ENCODE results near the gene IGFBP2.
A peak's percentile ranks its signal among the peaks of the same experiment; 100 is the strongest.

IGFBP2 gene

GRCh38 chr2:216617159-216617815 is 15.9 kb upstream of the IGFBP2 start:
- Histone ChIP-seq H3K4me3 (ENCODE audit: low read depth, low read length) (no peak overlapping the region), H3K36me3 (ENCODE audit: control insufficient read depth, insufficient read depth, low read length) (no peaks in the 10 kb centered on the region), H3K9me3 (ENCODE audit: control insufficient read depth, insufficient read depth, low read length) (no peaks in the 10 kb centered on the region), H3K9ac (ENCODE audit: low read depth, low read length) (no peak overlapping the region), H3K4me1 (ENCODE audit: control insufficient read depth, insufficient read depth, low read length) (peaks cover 8% of the 10 kb centered on the region), H3K27me3 (ENCODE audit: control insufficient read depth, insufficient read depth, low read length) (no peaks in the 10 kb centered on the region)

GRCh38 chr2:216618785-216619184 is 14.4 kb upstream of the IGFBP2 start:
- Histone ChIP-seq H3K9me3 (ENCODE audit: control insufficient read depth, insufficient read depth, low read length) (no peaks in the 10 kb centered on the region), H3K4me3 (ENCODE audit: low read depth, low read length) (no peak overlapping the region), H3K9ac (ENCODE audit: low read depth, low read length) (no peak overlapping the region), H3K36me3 (ENCODE audit: control insufficient read depth, insufficient read depth, low read length) (no peaks in the 10 kb centered on the region), H3K4me1 (ENCODE audit: control insufficient read depth, insufficient read depth, low read length) (peaks cover 8% of the 10 kb centered on the region), H3K27me3 (ENCODE audit: control insufficient read depth, insufficient read depth, low read length) (no peaks in the 10 kb centered on the region)

- H3K36me3 ChIP-seq (ENCODE audit: control insufficient read depth, insufficient read depth, low read length) = no peaks in the 10 kb centered on the region
- no peaks in the 10 kb centered on the region for H3K9me3 ChIP-seq (ENCODE audit: control insufficient read depth, insufficient read depth, low read length)
- H3K9ac ChIP-seq (ENCODE audit: low read depth, low read length) = no peak overlapping the region
- H3K4me3 ChIP-seq (ENCODE audit: low read depth, low read length) = no peak overlapping the region
- H3K4me1 ChIP-seq (ENCODE audit: control insufficient read depth, insufficient read depth, low read length) = peaks cover 8% of the 10 kb centered on the region
- H3K27me3 ChIP-seq (ENCODE audit: control insufficient read depth, insufficient read depth, low read length) = no peaks in the 10 kb centered on the region
Measured at GRCh38 chr2:216619411-216620393, 13.5 kb upstream of the IGFBP2 start.

DNA sequence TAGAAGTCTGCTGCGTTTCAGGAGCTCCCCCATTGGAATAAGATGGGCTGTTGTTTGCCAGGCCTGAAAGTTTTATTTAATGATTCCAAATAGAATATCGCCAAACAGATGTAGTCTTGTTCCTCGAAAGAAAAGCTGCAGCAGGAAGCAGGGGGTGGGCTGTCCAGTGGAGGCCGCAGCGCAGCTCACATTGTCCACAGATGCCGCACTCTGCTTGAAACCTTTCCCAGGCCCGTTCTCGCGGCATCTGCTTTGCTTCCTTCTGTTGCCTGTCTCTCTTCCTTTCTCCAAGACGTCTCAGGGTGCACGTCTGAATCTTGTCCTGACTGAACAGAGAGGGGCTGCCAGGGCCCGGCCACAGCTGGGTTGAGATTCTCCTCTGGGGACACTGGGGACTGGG is 12.4 kb upstream of the IGFBP2 start:
- no peak overlapping the region for H3K4me3 ChIP-seq (ENCODE audit: low read depth, low read length)
- H3K36me3 ChIP-seq (ENCODE audit: control insufficient read depth, insufficient read depth, low read length) = no peaks in the 10 kb centered on the region
- no peak overlapping the region for H3K9ac ChIP-seq (ENCODE audit: low read depth, low read length)
- no peaks in the 10 kb centered on the region for H3K9me3 ChIP-seq (ENCODE audit: control insufficient read depth, insufficient read depth, low read length)
- peaks cover 8% of the 10 kb centered on the region for H3K4me1 ChIP-seq (ENCODE audit: control insufficient read depth, insufficient read depth, low read length)
- H3K27me3 ChIP-seq (ENCODE audit: control insufficient read depth, insufficient read depth, low read length) = no peaks in the 10 kb centered on the region

DNA sequence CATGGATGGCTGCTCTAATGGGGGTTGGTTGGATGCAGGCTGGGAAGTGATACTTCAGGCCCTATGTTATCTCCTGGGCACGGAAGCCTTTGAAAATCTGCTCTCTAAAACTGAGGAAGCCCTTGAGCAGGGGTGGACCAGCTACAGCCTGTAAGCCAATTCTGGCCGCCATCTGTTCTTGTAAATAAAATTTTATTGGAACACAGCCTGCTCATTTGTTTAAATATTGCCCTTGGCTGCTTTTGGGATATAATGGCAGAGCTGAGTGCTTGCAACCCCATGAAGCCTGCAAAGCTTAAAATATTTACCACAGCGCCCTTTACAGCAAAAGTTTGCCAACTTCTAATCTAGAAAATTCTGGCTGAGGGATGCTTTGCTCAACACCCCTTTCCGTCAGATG is 11.9 kb upstream of the IGFBP2 start:
- Histone ChIP-seq H3K27me3 (ENCODE audit: control insufficient read depth, insufficient read depth, low read length) (no peaks in the 10 kb centered on the region), H3K36me3 (ENCODE audit: control insufficient read depth, insufficient read depth, low read length) (no peaks in the 10 kb centered on the region), H3K4me1 (ENCODE audit: control insufficient read depth, insufficient read depth, low read length) (peaks cover 8% of the 10 kb centered on the region), H3K9me3 (ENCODE audit: control insufficient read depth, insufficient read depth, low read length) (no peaks in the 10 kb centered on the region), H3K4me3 (ENCODE audit: low read depth, low read length) (no peak overlapping the region), H3K9ac (ENCODE audit: low read depth, low read length) (no peak overlapping the region)

DNA sequence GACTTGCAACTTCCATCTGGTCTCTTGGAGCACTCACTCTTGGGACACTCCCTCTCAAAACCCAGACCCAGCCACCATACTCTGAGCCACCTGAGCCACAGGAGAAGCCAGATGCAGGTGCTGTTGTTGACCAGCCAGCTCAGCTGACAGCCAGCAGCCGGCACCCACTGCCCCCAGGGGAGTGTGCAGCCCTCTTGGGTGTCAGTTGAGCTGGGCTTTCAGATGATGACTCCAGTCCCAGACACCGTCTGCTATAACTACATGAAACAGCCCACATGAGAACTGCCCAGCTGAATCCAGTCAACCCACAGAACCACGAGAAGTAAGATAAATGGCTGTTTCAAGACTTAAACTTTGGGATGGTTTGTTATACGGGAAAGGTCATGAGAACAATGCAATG is 10.7 kb upstream of the IGFBP2 start:
- Histone ChIP-seq H3K36me3 (ENCODE audit: control insufficient read depth, insufficient read depth, low read length) (no peaks in the 10 kb centered on the region), H3K27me3 (ENCODE audit: control insufficient read depth, insufficient read depth, low read length) (no peaks in the 10 kb centered on the region), H3K4me3 (ENCODE audit: low read depth, low read length) (no peak overlapping the region), H3K4me1 (ENCODE audit: control insufficient read depth, insufficient read depth, low read length) (peaks cover 8% of the 10 kb centered on the region), H3K9me3 (ENCODE audit: control insufficient read depth, insufficient read depth, low read length) (no peaks in the 10 kb centered on the region), H3K9ac (ENCODE audit: low read depth, low read length) (no peak overlapping the region)

- no peak overlapping the region for H3K9ac ChIP-seq (ENCODE audit: low read depth, low read length)
- H3K9me3 ChIP-seq (ENCODE audit: control insufficient read depth, insufficient read depth, low read length) = no peaks in the 10 kb centered on the region
- H3K36me3 ChIP-seq (ENCODE audit: control insufficient read depth, insufficient read depth, low read length) = no peaks in the 10 kb centered on the region
- H3K4me3 ChIP-seq (ENCODE audit: low read depth, low read length) = no peak overlapping the region
- no peaks in the 10 kb centered on the region for H3K27me3 ChIP-seq (ENCODE audit: control insufficient read depth, insufficient read depth, low read length)
- peaks cover 4% of the 10 kb centered on the region for H3K4me1 ChIP-seq (ENCODE audit: control insufficient read depth, insufficient read depth, low read length)
Measured at GRCh38 chr2:216624251-216624650, 9.0 kb upstream of the IGFBP2 start.

DNA sequence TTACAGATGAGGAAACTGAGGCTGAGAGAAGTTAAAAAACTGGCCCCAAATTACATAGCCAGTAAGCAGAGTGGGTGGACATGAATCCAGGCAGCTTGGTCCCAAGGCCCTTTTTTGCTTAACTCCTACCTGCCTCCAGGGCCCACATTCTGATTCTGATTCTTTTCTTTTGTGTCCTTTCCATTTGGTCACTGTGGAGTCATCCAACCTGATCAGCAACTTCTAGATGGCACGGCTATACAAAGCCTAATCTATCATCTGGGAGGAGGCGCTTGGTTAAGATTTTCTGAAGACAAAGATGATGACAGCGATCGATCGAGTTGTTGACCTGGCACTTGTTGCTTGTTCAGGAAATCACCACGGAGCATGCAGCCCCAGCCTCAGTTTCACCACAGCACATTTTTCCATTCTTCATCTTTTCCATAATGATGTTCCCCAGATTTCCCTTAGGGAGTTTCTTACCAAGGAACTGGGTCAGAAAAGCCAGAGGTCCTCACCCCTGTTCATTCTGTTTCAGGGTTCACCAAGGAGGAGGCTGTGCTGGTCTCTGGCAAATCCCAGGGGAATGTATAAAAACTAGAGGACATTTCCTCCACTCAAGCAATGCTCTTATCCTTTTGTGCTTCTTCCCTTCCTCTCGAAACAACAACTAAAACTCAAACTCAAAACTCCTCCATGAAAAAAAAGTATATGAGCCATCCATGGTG is 6.9 kb upstream of the IGFBP2 start:
- Histone ChIP-seq H3K27me3 (ENCODE audit: control insufficient read depth, insufficient read depth, low read length) (no peaks in the 10 kb centered on the region), H3K4me1 (ENCODE audit: control insufficient read depth, insufficient read depth, low read length) (peaks cover 4% of the 10 kb centered on the region), H3K36me3 (ENCODE audit: control insufficient read depth, insufficient read depth, low read length) (no peaks in the 10 kb centered on the region), H3K9ac (ENCODE audit: low read depth, low read length) (no peak overlapping the region), H3K4me3 (ENCODE audit: low read depth, low read length) (no peak overlapping the region), H3K9me3 (ENCODE audit: control insufficient read depth, insufficient read depth, low read length) (no peaks in the 10 kb centered on the region)

- Histone ChIP-seq H3K27me3 (ENCODE audit: control insufficient read depth, insufficient read depth, low read length) (peaks cover 1% of the 10 kb centered on the region), H3K9ac (ENCODE audit: low read depth, low read length) (no peak overlapping the region), H3K4me1 (ENCODE audit: control insufficient read depth, insufficient read depth, low read length) (peaks cover 4% of the 10 kb centered on the region), H3K9me3 (ENCODE audit: control insufficient read depth, insufficient read depth, low read length) (no peaks in the 10 kb centered on the region), H3K4me3 (ENCODE audit: low read depth, low read length) (no peak overlapping the region), H3K36me3 (ENCODE audit: control insufficient read depth, insufficient read depth, low read length) (no peaks in the 10 kb centered on the region)
Measured at GRCh38 chr2:216626875-216627245, 6.4 kb upstream of the IGFBP2 start.

DNA sequence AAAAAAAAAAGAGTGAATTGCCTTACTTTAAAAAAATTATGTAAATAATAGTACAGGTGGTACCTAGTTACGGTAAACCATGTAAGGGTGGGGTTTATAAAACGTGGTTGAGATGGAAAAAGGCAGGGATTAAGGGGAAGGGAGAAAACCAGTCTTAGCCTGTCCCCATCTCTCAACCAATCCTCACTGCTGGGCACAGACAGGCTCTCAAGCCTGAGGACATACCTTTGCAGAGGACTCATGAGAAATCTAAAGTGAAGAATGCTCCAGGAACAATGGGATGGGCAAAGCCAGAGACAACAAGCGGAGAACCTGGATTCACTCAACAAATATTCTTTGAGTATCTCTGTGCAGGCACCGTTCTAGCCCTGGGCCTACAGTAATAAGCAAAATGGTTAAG is 3.4 kb upstream of the IGFBP2 start:
- Histone ChIP-seq H3K9ac (ENCODE audit: low read depth, low read length) (no peak overlapping the region), H3K9me3 (ENCODE audit: control insufficient read depth, insufficient read depth, low read length) (no peaks in the 10 kb centered on the region), H3K27me3 (ENCODE audit: control insufficient read depth, insufficient read depth, low read length) (peaks cover 14% of the 10 kb centered on the region), H3K4me1 (ENCODE audit: control insufficient read depth, insufficient read depth, low read length) (peaks cover 10% of the 10 kb centered on the region), H3K4me3 (ENCODE audit: low read depth, low read length) (no peak overlapping the region), H3K36me3 (ENCODE audit: control insufficient read depth, insufficient read depth, low read length) (no peaks in the 10 kb centered on the region)

- Histone ChIP-seq H3K9me3 (ENCODE audit: control insufficient read depth, insufficient read depth, low read length) (no peaks in the 10 kb centered on the region), H3K4me3 (ENCODE audit: low read depth, low read length) (peak overlapping the region; percentile 83), H3K9ac (ENCODE audit: low read depth, low read length) (no peak overlapping the region), H3K27me3 (ENCODE audit: control insufficient read depth, insufficient read depth, low read length) (peaks cover 15% of the 10 kb centered on the region), H3K36me3 (ENCODE audit: control insufficient read depth, insufficient read depth, low read length) (no peaks in the 10 kb centered on the region), H3K4me1 (ENCODE audit: control insufficient read depth, insufficient read depth, low read length) (peaks cover 13% of the 10 kb centered on the region)
Measured at GRCh38 chr2:216632346-216632951, 771 bp upstream of the IGFBP2 start.

All from iPS-15b (cell line).